ENCODE data around the gene SLC36A4.

GRCh38 chr11:93169143-93169542, 28.6 kb downstream of the SLC36A4 start:
- TF ChIP-seq CTCF (IDR thresholded peaks at IDR 0.05) = no peak
- no peak for TF ChIP-seq POLR2A (IDR thresholded peaks at IDR 0.05)

Data from lower leg skin (tissue), 3 donors.